Tibial nerve (tissue), 4 donors: ENCODE results near the gene MRPL51. TPM values are rescaled to one million over a fixed set of nuclear protein-coding genes. Genes with fewer than 3 reads are reported as not detected.
"Not testable (repeated sequence)": the region's sequence is repeated elsewhere in the genome, so short reads cannot be mapped to it uniquely, and the experiment has no call there.

ENCODE experiments used
- DNase-seq, 2 donors: peaks; one replicate each; pipeline ENCODE4 v3.0.0-alpha.2; 2019; ENCODE audit warnings: low spot score in 2 of 2
- H3K27ac ChIP-seq, 4 donors: fragments of 200-600 bp; sonication (generic) in 3 of 4; one replicate each; pipeline ENCODE4 v1.5.1; 2017 to 2019; ENCODE audit warnings: mild to moderate bottlenecking in 1 of 4
- H3K27me3 ChIP-seq, 2 donors: fragments of 200-600 bp; sonication (generic) in 1 of 2; one replicate each; pipeline versions ENCODE4 v1.5.1 to v1.6.0; 2017 to 2019
- H3K36me3 ChIP-seq, 3 donors: fragments of 200-600 bp; sonication (generic); one replicate each; pipeline ENCODE4 v1.5.1; 2018 to 2019
- H3K4me1 ChIP-seq, 4 donors: fragments of 200-600 bp; sonication (generic) in 3 of 4; one replicate each; pipeline ENCODE4 v1.5.1; 2017 to 2019
- H3K4me3 ChIP-seq, 4 donors: fragments of 200-600 bp; sonication (generic) in 3 of 4; one replicate each; pipeline ENCODE4 v1.5.1; 2017 to 2019; ENCODE audit warnings: mild to moderate bottlenecking in 1 of 4, moderate library complexity in 1 of 4
- H3K9me3 ChIP-seq, 4 donors: fragments of 200-600 bp; sonication (generic) in 3 of 4; one replicate each; pipeline ENCODE4 v1.5.1; 2017 to 2019
- EP300 ChIP-seq, 2 donors: sonication (generic); formaldehyde crosslinking; IDR thresholded peaks; one replicate each; pipeline ENCODE4 v1.6.1; 2017; ENCODE audit warnings: antibody characterized with exemption in 2 of 2, mild to moderate bottlenecking in 1 of 2
- POLR2A ChIP-seq, 2 donors: fragments of 450-650 bp; IDR thresholded peaks; one replicate each; pipeline ENCODE4 v1.6.1; 2017; ENCODE audit warnings: antibody characterized with exemption in 2 of 2, mild to moderate bottlenecking in 2 of 2, moderate library complexity in 2 of 2
- WGBS, 2 donors: methylation state at CpG; one replicate each; pipeline ENCODE4 v1.1.5; 2018; 5-methylcytosine and 5-hydroxymethylcytosine counted together
- total RNA-seq, 4 donors: library from RNA; depleted of rRNA; stranded (reverse); fragments of >200 nt; gene quantifications; one replicate each; pipeline ENCODE4 v1.1.0, GENCODE V29; 2016
- TF ChIP-seq, protein P1 (sequence below), 5 experiments: fragments of 200-600 bp in 3 of 5; fragments of 450-650 bp in 2 of 5; sonication (generic) in 3 of 5; IDR thresholded peaks; one replicate each; pipeline ENCODE4 v1.5.1; 2016 to 2019; ENCODE audit warnings: antibody characterized with exemption in 5 of 5, mild to moderate bottlenecking in 3 of 5, moderate library complexity in 2 of 5

Gene MRPL51
- total RNA-seq, 4 donors from 2014 or later, result 47.4 to 127 (median 89.0) TPM

DNA sequence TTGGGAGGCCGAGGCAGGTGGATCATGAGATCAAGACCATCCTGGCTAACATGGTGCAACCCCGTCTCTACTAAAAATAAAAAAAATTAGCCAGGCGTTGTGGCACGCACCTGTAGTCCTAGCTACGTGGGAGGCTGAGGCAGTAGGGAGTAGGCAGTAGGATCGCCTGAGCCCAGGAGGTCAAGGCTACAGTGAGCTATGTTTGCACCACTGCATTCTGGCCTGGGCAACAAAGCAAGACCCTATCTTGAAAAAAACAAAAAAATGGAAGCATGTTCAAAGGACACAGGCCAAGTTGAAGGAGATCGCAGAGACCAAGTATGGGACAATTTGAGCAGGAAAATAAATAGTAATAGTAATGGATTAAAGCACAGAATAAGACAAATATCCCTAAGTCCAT is 15.0 kb upstream of the MRPL51 start:
- H3K27ac ChIP-seq, result no peak overlapping the region
- H3K36me3 ChIP-seq, result peaks cover 0 to 52% (median 4%) of the 10 kb centered on the region in 3 donors
- no peak for TF ChIP-seq POLR2A (IDR thresholded peaks at IDR 0.05)
- H3K27me3 ChIP-seq, result no peaks in the 10 kb centered on the region
- no peaks in the 10 kb centered on the region for H3K4me1 ChIP-seq
- H3K4me3 ChIP-seq, result no peak overlapping the region
- no peaks in the 10 kb centered on the region for H3K9me3 ChIP-seq
- WGBS, 2 donors, result 81 to 83% methylated on average over 7 of the region's 7 CpGs
- no peak for DNase-seq

- peaks cover 0 to 45% (median 0%) of the 10 kb centered on the region in 3 donors for H3K36me3 ChIP-seq
- H3K9me3 ChIP-seq, result no peaks in the 10 kb centered on the region
- no peak overlapping the region for H3K27ac ChIP-seq
- no peak overlapping the region for H3K4me3 ChIP-seq
- 81 to 84% methylated on average over 12 of the region's 12 CpGs for WGBS, 2 donors
- TF ChIP-seq, protein P1, sequence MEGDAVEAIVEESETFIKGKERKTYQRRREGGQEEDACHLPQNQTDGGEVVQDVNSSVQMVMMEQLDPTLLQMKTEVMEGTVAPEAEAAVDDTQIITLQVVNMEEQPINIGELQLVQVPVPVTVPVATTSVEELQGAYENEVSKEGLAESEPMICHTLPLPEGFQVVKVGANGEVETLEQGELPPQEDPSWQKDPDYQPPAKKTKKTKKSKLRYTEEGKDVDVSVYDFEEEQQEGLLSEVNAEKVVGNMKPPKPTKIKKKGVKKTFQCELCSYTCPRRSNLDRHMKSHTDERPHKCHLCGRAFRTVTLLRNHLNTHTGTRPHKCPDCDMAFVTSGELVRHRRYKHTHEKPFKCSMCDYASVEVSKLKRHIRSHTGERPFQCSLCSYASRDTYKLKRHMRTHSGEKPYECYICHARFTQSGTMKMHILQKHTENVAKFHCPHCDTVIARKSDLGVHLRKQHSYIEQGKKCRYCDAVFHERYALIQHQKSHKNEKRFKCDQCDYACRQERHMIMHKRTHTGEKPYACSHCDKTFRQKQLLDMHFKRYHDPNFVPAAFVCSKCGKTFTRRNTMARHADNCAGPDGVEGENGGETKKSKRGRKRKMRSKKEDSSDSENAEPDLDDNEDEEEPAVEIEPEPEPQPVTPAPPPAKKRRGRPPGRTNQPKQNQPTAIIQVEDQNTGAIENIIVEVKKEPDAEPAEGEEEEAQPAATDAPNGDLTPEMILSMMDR (IDR thresholded peaks at IDR 0.05), result no peak
- TF ChIP-seq POLR2A (IDR thresholded peaks at IDR 0.05), result no peak
- no peak for TF ChIP-seq EP300 (IDR thresholded peaks at IDR 0.05)
- H3K4me1 ChIP-seq, result no peaks in the 10 kb centered on the region
- H3K27me3 ChIP-seq, result no peaks in the 10 kb centered on the region
- DNase-seq, result no peak
Measured at GRCh38 chr12:6507102-6507998, 14.3 kb upstream of the MRPL51 start.

DNA sequence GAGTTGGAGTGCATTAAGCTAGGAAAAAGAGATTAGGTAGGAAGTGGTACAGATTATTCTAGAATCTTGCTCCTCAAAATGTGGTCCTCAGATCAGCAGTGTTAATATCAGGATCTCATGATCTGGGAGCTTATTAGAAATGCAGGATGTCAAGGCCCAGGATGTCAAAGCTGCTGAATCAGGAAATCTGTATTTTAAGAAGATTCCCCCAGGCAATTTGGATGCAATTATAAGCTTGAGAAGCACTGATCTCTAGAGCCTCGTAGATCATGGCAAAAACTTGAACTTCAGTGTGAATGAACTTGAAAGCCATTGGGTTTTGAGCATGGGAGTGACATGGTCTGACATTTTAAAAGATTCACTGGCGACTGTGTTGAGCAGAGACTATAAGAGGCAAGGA is 7.4 kb upstream of the MRPL51 start:
- Histone ChIP-seq H3K27ac (no peak overlapping the region), H3K4me1 (peaks cover 0 to 3% (median 1%) of the 10 kb centered on the region in 4 donors), H3K9me3 (no peaks in the 10 kb centered on the region), H3K36me3 (peaks cover 0 to 40% (median 5%) of the 10 kb centered on the region in 3 donors), H3K4me3 (no peak overlapping the region), H3K27me3 (no peaks in the 10 kb centered on the region)
- WGBS, 2 donors, result 68 to 85% methylated on average over 2 of the region's 2 CpGs
- DNase-seq, result no peak
- TF ChIP-seq, protein P1 (IDR thresholded peaks at IDR 0.05), result no peak
- no peak for TF ChIP-seq EP300 (IDR thresholded peaks at IDR 0.05)
- no peak for TF ChIP-seq POLR2A (IDR thresholded peaks at IDR 0.05)

DNA sequence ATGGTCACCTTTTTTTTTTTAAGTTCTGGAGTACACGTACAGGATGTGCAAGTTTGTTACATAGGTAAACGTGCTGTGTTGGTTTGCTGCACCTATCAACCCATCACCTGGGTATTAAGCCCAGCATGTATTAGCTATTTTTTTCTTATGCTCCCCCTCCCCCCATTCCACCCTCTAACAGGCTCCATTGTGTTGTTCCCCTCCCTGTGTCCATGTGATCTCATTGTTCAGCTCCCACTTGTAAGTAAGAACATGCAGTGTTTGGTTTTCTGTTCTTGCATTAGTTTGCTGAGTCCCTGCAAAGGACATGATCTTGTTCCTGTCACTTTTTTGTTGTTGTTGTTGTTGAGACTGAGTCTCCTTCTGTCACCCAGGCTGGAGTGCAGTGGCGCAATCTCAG is 4.2 kb upstream of the MRPL51 start:
- WGBS, 2 donors, result 62 to 65% methylated on average over 3 of the region's 3 CpGs
- not testable (repeated sequence) for H3K9me3 ChIP-seq, H3K4me3 ChIP-seq, DNase-seq, H3K27me3 ChIP-seq
- Histone ChIP-seq H3K27ac (peak overlapping the region in 1 of 4 donors; percentile 62), H3K4me1 (peaks cover 0 to 22% (median 16%) of the 10 kb centered on the region in 4 donors), H3K36me3 (peaks cover 0 to 28% (median 5%) of the 10 kb centered on the region in 3 donors)

DNA sequence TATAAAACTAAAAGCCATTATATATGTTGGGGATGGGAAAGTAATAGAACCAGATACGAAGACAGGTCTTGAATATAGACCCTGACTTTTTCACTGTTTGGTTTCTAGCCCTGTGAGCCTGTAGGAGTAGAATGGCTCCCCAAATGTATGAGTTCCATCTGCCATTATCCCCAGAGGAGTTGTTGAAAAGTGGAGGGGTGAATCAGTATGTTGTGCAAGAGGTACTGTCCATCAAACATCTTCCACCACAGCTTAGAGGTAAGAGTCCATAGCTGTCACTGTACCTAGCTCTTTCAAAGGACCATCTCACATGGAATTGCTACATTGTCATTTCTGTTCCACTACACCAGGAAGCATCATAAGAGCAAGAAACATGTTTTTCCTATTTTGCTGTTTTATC is 1.9 kb upstream of the MRPL51 start:
- peaks cover 0 to 44% (median 5%) of the 10 kb centered on the region in 3 donors for H3K36me3 ChIP-seq
- 58 to 61% methylated on average over 1 of the region's 1 CpG for WGBS, 2 donors
- H3K4me1 ChIP-seq, result peaks cover 0 to 28% (median 20%) of the 10 kb centered on the region in 4 donors
- H3K4me3 ChIP-seq, result peak overlapping the region in 1 of 4 donors; percentile 76
- no peak for DNase-seq
- TF ChIP-seq EP300 (IDR thresholded peaks at IDR 0.05), result no peak
- no peak for TF ChIP-seq POLR2A (IDR thresholded peaks at IDR 0.05)
- TF ChIP-seq, protein P1 (IDR thresholded peaks at IDR 0.05), result no peak
- H3K9me3 ChIP-seq, result no peaks in the 10 kb centered on the region
- peak overlapping the region in 1 of 4 donors; percentile 95 for H3K27ac ChIP-seq
- H3K27me3 ChIP-seq, result no peaks in the 10 kb centered on the region

- DNase-seq, result no peak
- H3K36me3 ChIP-seq, result peaks cover 0 to 37% (median 5%) of the 10 kb centered on the region in 3 donors
- TF ChIP-seq POLR2A (IDR thresholded peaks at IDR 0.05) (no peak), EP300 (IDR thresholded peaks at IDR 0.05) (no peak)
- TF ChIP-seq, protein P1 (IDR thresholded peaks at IDR 0.05), result no peak
- peak overlapping the region in 3 of 4 donors; percentile 95 to 98 (median 96) for H3K27ac ChIP-seq
- H3K4me1 ChIP-seq, result peaks cover 0 to 28% (median 20%) of the 10 kb centered on the region in 4 donors
- H3K27me3 ChIP-seq, result no peaks in the 10 kb centered on the region
- WGBS, 2 donors, result 2% methylated on average over 14 of the region's 14 CpGs
- H3K4me3 ChIP-seq, result peak overlapping the region; percentile 76 to 88 (median 82)
- H3K9me3 ChIP-seq, result no peaks in the 10 kb centered on the region
Measured at GRCh38 chr12:6494258-6494743, 1.2 kb upstream of the MRPL51 start.
